Transverse colon (tissue), 4 donors: Measurements from ENCODE around the gene LIX1.

Experiments
- EP300 ChIP-seq: sonication (generic); formaldehyde crosslinking; IDR thresholded peaks from one replicate; pipeline ENCODE4 v1.6.1; 2017; ENCODE audit warnings: antibody characterized with exemption, low read depth
- POLR2A ChIP-seq: fragments of 450-650 bp; IDR thresholded peaks from one replicate; pipeline ENCODE4 v1.6.1; 2016; ENCODE audit warnings: antibody characterized with exemption, mild to moderate bottlenecking, moderate library complexity
- POLR2AphosphoS5 ChIP-seq, 3 donors: sonication (generic); formaldehyde crosslinking; IDR thresholded peaks; one replicate each; pipeline ENCODE4 v1.6.1; 2016; ENCODE audit warnings: antibody characterized with exemption in 3 of 3
- TF ChIP-seq, protein P1 (sequence below), 5 experiments: fragments of 200-600 bp in 3 of 5; fragments of 450-650 bp in 2 of 5; sonication (generic) in 3 of 5; IDR thresholded peaks; 1 replicate in 2 of 5; 2 replicates in 3 of 5; pipeline ENCODE4 v1.5.1; 2016 to 2017; ENCODE audit warnings: antibody characterized with exemption in 5 of 5, inconsistent platforms in 3 of 5, mild to moderate bottlenecking in 2 of 5, moderate library complexity in 1 of 5

DNA sequence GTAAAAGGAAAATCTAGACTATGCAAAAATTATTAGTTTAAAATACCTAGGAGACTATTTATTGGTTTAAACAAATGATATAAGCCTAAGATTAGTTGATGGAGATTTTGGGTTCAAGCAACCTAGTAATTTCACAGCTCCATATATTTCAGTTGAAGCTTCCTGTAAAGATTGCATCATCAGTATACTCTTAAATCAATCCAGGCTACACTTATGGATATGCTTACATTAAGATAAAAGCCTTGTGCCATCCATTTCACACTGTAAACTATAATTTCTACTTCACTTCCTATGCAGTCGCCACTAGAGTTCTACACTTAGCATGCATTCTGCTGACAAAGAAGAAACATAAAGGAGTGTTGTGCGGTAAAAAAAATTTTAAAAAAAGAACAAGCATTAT is 7.3 kb upstream of the LIX1 start:
- TF ChIP-seq, protein P1, sequence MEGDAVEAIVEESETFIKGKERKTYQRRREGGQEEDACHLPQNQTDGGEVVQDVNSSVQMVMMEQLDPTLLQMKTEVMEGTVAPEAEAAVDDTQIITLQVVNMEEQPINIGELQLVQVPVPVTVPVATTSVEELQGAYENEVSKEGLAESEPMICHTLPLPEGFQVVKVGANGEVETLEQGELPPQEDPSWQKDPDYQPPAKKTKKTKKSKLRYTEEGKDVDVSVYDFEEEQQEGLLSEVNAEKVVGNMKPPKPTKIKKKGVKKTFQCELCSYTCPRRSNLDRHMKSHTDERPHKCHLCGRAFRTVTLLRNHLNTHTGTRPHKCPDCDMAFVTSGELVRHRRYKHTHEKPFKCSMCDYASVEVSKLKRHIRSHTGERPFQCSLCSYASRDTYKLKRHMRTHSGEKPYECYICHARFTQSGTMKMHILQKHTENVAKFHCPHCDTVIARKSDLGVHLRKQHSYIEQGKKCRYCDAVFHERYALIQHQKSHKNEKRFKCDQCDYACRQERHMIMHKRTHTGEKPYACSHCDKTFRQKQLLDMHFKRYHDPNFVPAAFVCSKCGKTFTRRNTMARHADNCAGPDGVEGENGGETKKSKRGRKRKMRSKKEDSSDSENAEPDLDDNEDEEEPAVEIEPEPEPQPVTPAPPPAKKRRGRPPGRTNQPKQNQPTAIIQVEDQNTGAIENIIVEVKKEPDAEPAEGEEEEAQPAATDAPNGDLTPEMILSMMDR (IDR thresholded peaks at IDR 0.05) = no peak
- TF ChIP-seq POLR2AphosphoS5 (IDR thresholded peaks at IDR 0.05) (no peak), POLR2A (no peak), EP300 (no peak)
